HG03521 (cell line): ENCODE data around the gene ARHGEF16.

Experiments used
- ATAC-seq: cut with Tn5 transposase; IDR thresholded peaks from one replicate; pipeline ENCODE4 v1.9.1; 2021; ENCODE audit warnings: mild to moderate bottlenecking, moderate library complexity; ENCODE audit not compliant: unreplicated experiment

The ARHGEF16 gene

GRCh38 chr1:3479511-3480368, 25.3 kb downstream of the ARHGEF16 start:
- no peak for ATAC-seq

DNA sequence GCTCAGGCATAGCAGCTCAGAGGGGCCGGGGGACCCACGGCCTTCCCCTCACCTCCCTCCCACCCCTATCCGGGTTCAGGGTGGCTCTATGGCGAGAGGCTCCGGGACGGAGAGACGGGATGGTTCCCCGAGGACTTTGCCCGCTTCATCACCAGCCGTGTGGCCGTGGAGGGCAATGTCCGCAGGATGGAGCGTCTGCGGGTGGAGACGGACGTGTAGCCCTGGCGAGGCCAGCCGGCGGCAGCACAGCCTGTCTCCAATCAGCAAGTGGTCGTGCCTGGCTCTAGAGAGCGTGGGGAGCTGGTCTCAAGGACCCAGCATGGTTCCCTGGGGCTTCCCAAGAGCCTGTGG, 25.9 kb downstream of the ARHGEF16 start:
- ATAC-seq, result no peak

GRCh38 chr1:3481046-3481445, 26.6 kb downstream of the ARHGEF16 start:
- no peak for ATAC-seq

GRCh38 chr1:3481836-3482375, 27.4 kb downstream of the ARHGEF16 start:
- ATAC-seq, result no peak

- no peak for ATAC-seq
These were observed 27.9 kb downstream of the ARHGEF16 start for GRCh38 chr1:3482378-3482849.

DNA sequence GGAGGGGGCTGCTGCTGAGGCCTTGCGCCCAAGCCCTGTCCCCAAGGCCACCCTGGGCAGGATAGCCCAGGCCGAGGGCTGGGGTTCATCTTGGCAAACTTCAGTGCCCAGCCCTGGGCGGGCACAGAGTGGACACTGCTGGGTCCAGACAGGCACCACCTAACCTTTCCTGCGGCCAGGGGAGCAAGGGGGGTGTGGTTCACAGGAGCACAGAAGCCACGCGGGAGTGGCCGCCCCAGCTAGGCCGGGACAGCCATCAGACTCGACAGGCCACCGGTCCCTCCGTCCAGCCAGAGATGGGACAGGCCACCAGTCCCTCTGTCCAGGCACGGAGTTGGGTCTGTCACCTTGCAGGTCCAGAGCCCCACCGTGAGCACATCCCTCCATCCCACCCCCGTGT, 28.9 kb downstream of the ARHGEF16 start:
- no peak for ATAC-seq

DNA sequence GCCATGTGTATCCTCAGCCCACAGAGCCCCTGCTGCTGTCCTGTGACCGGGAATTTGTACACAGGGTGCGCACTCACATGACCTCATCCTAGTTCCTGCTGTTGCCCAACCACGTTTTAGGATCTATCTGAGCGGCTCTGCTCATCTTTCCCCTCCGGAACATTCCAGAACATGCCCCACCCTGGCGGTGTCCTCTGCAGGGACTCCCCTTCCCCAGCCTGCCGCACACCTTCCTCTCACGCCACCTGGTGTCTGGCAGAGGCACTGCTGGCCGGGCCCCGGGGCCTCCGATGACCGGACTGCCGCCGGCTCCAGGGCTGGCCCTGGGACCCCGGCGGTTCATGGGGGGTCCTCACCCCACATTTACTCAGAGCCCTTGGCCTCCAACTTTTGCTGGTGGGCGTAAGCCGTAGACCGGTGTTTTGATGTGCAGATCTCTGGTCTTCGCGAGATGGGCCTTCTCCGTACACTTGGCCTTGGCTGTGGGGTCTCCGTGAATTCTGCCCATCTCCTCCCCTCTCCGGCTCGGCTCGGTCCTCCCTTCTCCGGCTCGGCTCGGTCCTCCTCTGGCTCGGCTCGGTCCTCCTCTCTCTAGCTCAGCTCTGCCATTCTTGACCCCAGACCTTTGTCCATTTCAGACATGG, 29.5 kb downstream of the ARHGEF16 start:
- ATAC-seq, result no peak

DNA sequence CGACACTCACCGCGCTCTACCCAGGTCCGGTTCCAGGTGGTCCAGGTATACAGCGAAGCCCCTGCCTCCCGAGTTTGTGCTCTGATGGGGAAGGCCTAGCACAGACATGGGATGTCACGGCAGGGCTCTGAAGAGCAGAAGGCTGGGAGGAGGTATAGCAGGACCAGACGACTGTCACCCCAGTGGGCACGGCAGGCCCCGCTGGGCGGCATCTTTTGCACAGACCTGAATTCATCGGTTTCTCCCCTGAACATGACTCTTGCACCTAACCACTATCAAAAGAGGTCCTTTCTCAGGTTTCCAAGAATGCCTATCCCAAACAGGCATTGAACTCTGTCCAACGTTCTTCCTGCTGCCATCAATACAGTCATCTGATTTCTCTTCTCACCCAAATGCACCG, 30.6 kb downstream of the ARHGEF16 start:
- no peak for ATAC-seq

DNA sequence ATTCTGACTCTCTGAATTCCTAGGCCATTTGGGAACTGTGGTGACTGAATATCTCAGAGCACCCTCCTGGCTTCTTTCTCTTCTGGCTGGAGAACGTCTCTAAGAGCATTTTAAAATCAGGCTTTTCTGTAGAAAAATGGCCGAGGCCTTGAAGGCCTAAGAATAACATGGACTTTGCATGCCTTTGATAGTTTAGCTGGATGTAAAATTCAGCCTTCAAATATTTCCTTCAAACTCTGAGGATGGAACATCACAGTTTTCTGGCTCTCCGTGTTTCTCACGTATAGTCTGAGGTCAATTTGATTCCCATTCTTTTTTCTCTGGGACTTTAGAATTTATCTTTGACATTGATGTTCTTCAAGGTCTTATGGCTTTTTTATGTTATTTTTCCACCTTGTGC, 34.0 kb downstream of the ARHGEF16 start:
- no peak for ATAC-seq

- ATAC-seq, result no peak
These were observed 35.7 kb downstream of the ARHGEF16 start for GRCh38 chr1:3490046-3490745.

DNA sequence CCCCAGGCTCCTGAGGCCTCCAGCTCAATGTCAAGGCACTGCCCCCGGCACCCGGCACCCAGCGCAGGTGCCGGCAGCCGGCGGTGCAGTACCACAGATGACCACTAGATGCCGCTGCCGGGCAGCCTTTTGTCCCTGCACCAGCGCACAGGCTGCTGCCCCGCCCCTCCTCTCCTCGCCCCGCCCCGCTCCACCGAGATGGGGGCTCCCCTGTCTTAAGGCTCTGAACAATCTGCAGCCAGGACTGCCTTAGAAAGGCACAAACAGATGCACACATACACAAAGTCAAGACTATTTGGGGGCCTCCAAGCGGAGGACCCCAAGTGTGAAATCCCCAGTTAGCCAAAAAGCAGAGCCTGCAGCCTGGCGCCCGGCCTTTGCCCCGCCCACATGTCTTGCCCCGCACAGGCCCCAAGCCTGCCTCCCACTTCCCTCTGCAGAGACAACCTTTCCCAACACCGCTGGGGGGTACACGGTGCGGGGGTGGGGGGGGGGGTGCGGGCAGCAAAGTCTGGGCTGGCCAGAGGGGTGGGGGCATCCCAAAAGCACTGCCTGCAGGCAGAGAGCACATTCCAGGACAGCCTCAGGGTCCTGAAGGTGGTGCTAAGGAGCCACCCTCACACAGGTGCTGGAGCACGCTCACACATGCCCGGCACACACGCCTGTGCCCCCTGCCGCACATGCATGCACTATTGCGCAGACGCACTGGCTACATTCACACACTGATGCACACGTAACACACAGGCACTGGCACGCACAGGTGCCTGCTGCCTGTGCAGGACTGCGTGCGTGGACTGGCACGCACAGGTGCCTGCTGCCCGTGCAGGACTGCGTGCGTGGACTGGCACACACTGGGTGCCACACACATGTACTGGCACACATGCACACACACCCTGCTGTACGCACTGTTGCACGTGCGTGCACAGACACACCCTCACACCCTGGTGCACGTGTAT, 37.1 kb downstream of the ARHGEF16 start:
- ATAC-seq, result no peak

DNA sequence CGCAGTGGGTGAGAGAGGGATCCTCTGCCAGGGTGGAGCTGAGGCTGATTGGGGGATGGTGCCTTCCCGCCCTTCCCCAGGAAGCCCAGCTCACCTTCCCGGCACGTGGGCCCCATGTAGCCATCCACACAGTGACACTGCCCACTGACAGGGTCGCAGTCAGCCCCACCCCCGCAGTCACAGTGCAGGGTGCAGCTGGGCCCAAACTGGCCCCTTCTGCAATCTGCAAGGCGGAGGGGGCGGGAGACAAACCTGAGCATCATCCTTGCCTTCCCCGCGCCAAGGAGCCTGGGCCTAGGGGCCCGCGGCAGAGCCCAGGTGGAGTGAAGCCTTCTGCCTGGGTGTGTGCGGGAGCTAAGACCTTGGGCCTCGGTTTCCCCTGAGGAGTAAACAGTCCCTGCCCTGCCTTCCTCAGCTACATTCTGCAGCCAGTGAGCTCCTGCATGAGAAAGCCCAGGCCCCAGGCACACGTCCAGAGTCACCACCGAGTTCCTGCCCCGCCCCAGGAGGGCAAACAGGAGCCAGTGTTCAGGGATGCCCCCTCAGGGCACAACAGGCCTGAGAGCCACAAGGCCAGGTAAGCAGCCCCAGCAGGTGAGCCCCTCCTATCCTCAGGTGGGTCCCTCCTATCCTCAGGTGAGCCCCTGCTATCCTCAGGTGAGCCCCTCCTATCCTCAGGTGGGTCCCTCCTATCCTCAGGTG, 38.2 kb downstream of the ARHGEF16 start:
- no peak for ATAC-seq

GRCh38 chr1:3494321-3495308, 40.1 kb downstream of the ARHGEF16 start:
- ATAC-seq, result no peak

DNA sequence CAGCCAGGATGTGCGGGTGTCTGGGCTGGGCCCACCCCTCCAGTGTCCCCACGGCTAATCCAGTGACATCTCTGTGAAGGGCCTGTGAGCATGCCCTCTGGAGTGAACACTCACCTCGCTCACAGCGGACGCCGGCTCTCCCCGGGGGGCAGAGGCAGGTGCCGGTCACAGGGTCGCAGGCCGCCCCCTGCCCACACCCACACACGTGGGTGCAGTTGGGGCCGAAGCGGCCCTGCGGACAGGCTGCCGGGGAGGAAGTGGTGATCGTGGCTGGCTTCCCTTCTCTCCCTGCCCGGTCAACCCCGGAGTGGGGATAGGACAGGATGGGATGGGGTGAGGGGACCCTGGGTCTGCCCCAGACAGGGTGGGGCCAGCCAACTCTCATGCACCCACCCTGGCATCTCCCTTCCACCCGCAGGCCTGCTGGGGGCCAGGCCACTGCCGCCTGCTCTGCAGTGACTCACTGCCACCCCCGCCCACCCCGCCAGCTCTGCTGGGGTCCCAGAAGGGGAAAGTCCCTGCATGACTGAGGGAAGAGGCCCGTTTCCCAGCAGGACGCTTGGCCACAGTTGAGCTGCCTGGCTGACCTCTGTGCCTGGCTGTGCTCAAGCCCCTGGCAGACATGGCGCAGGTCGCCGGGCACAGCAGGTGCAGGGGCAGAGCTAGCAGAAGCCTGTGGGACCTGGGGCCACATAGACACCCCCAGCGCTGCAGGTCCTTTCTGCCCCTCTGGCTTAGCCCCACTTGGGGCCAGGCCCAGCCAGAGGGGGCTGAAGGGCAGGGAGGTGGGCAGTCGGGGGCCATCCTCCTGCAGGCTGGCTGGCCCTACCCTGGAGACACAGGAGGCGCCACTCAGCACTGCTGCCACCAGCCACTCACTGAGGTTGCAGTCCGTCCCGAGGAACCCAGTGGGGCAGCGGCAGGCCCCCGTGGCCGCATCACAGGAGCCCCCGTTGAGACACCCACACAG, 41.6 kb downstream of the ARHGEF16 start:
- no peak for ATAC-seq

GRCh38 chr1:3496916-3497315, 42.5 kb downstream of the ARHGEF16 start:
- no peak for ATAC-seq

DNA sequence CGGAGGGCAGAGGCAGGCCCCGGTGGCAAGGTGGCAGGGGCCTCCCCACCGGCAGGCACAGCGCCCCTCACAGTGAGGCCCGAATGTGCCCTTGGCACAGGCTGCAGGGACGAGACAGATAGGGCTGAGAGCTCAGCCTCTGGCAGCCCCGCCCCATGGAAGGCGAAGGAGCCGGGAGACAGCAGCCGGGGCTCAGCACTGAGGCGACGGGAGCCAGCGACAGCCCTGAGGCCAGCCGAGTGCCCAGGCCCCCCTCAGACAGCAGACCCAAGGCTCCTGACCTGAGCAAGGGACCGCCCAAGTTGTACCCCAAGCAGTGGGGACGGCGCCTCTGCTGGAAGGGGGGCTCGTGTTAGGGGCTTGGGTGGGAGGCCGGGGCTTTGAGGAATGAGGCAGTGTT, 43.1 kb downstream of the ARHGEF16 start:
- ATAC-seq, result no peak

DNA sequence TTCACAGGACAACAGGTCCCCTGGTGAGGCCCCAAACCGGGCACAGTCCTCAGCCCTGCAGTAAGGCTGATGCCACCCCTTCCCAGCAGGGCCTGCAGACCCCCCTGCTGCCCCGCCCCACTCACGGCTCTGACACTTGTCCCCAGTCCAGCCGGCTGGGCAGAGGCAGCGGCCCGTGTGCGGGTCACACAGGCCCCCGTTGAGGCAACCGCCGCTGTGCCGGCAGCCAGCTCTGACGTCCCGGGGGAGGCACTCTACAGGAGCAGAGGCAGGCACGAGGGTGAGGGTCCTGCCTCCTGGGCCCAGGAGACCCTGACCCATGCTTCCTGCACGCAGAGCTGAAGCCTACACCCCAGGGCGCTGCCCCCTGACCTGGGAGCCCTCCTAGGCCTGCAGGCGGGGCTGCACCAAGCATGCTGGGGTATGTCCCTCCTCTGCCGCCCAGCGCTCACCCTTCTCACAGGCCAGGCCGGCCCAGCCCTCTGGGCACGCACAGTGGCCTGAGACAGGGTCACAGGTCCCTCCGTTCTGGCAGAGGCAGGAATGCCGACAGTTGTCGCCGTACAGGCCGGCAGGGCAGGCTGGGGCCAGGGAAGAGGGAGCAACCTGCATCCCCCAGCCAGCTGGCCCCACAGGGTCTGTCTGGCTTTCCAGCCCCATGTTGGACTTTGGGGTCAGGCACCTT, 43.9 kb downstream of the ARHGEF16 start:
- no peak for ATAC-seq
